GM20000 (cell line): ENCODE results near the gene SLC41A2.

Experiments
- DNase-seq: peaks from one replicate; pipeline ENCODE4 v3.0.0; 2012; ENCODE audit warnings: low spot score
- TF ChIP-seq, protein P1 (sequence below): IDR thresholded peaks from 2 replicates; pipeline ENCODE4 v1.5.1; 2012; ENCODE audit warnings: mild to moderate bottlenecking, control low read depth; ENCODE audit errors: extremely low read depth, missing control alignments

SLC41A2 gene, protein sequence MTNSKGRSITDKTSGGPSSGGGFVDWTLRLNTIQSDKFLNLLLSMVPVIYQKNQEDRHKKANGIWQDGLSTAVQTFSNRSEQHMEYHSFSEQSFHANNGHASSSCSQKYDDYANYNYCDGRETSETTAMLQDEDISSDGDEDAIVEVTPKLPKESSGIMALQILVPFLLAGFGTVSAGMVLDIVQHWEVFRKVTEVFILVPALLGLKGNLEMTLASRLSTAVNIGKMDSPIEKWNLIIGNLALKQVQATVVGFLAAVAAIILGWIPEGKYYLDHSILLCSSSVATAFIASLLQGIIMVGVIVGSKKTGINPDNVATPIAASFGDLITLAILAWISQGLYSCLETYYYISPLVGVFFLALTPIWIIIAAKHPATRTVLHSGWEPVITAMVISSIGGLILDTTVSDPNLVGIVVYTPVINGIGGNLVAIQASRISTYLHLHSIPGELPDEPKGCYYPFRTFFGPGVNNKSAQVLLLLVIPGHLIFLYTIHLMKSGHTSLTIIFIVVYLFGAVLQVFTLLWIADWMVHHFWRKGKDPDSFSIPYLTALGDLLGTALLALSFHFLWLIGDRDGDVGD

GRCh38 chr12:104958001-104958804 lies at the start of gene SLC41A2:
Gene SLC41A2, minus strand, starts transcription at chr12:104958290. Its CDS starts 29,763 bp downstream, at chr12:104928527.
- peak; percentile 97 for DNase-seq
- TF ChIP-seq, protein P1, sequence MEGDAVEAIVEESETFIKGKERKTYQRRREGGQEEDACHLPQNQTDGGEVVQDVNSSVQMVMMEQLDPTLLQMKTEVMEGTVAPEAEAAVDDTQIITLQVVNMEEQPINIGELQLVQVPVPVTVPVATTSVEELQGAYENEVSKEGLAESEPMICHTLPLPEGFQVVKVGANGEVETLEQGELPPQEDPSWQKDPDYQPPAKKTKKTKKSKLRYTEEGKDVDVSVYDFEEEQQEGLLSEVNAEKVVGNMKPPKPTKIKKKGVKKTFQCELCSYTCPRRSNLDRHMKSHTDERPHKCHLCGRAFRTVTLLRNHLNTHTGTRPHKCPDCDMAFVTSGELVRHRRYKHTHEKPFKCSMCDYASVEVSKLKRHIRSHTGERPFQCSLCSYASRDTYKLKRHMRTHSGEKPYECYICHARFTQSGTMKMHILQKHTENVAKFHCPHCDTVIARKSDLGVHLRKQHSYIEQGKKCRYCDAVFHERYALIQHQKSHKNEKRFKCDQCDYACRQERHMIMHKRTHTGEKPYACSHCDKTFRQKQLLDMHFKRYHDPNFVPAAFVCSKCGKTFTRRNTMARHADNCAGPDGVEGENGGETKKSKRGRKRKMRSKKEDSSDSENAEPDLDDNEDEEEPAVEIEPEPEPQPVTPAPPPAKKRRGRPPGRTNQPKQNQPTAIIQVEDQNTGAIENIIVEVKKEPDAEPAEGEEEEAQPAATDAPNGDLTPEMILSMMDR: no peak

- DNase-seq: no peak
- TF ChIP-seq, protein P1: no peak
Measured at GRCh38 chr12:105001476-105001875, 43.4 kb upstream of the SLC41A2 start.

DNA sequence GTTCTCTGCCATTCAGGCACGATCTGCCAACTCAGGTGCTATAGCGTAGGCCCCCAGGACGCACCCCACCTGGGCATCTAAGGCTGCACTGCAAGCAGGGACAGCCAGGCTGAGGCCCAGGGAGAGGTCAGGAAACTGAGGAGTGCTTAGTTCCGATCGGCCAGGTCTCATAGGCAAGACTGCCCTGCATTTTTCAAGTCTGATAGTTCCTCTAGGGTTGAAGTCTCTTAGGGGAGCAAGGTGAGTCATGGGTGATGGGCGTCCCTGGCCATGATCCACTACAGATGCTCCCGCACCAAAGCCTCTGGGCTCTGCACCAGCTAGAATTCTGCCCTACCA lies 41.2 kb upstream of the SLC41A2 start:
- no peak for DNase-seq
- TF ChIP-seq, protein P1: no peak

DNA sequence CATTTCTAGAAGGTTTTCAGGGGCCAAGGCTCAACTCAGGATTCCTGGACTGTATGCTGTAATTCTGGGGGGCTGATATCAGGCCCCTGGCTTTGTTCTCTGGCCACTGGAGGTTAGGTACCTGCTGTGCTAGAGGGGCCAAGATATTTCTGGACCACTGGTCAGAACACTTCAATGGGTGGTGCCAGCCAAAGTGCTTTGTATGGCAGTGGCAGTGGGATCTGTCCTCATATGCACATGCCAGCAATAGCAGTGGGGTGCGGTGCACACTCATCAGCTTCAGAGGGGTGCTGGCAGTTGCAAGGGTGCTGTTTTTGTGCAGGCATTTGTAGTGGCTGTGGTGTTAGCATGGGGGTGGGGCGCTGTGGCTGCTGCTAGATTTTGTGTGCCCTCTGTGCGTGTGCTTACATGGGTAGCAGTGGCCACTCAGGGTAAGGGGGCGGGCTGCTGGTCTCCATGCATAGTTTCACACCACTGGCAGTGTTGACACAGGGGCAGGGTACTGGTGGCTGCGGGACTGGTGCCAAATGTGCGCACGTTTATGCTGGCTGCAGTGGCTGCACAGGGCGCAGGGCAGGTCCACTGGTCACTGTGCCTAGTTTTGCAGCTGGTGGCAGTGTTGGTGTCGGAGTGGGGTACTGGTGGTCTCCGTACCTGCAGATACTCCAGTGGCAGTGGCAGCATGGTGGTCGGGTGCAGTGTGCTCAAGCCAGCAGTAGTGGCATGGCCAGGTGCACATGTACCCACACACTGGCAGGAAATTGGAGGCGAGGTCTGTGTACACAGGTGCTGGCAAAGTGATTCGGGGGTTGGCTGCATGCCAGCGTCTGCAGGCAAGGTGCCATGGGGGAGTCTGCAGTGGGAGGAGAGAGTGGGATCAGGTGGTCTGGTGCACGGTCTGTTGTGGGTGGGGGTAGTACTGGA lies 40.6 kb upstream of the SLC41A2 start:
- DNase-seq: no peak
- TF ChIP-seq, protein P1: no peak

GRCh38 chr12:104997541-104997940 lies 39.5 kb upstream of the SLC41A2 start:
- TF ChIP-seq, protein P1: no peak
- DNase-seq: no peak

DNA sequence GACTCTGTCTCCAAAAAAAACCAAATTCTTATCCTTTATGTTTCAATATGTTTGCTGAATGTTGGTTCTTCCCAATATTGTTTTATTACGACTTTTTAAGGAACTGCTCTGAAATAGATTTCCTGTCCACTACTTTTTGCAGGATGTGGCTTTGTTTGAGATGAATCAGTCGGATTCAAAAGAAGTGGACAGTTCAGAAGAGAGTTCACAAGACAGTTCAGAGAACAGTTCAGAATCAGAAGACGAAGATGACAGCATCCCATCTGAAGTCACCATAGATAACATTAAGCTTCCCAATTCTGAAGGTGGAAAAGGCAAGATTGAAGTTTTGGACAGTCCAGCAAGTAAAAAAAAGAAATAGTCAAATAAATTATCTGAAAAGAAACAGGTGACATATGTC lies 36.2 kb upstream of the SLC41A2 start:
- DNase-seq: no peak
- TF ChIP-seq, protein P1: no peak
